Adipocyte (in vitro differentiated cells): Measurements from ENCODE around the gene JAKMIP2.

Experiments
- DNase-seq: peaks from one replicate; pipeline ENCODE4 v3.0.0-alpha.2; 2015; ENCODE audit warnings: low read depth
- H3K27me3 ChIP-seq: replicated peaks from 2 replicates; pipeline ENCODE4 v1.7.0; 2013; ENCODE audit warnings: mild to moderate bottlenecking, low read length, moderate library complexity; ENCODE audit not compliant: control insufficient read depth, insufficient read depth
- H3K36me3 ChIP-seq: 2 replicates; pipeline ENCODE4 v1.7.0; 2013; ENCODE audit warnings: low read length, mild to moderate bottlenecking, moderate library complexity; ENCODE audit not compliant: control insufficient read depth, insufficient read depth, severe bottlenecking
- H3K4me1 ChIP-seq: 2 replicates; pipeline ENCODE4 v1.7.0; 2013; ENCODE audit warnings: mild to moderate bottlenecking, low read length, moderate library complexity; ENCODE audit not compliant: control insufficient read depth, insufficient read depth
- H3K4me3 ChIP-seq: 2 replicates; pipeline ENCODE4 v1.7.0; 2013; ENCODE audit warnings: mild to moderate bottlenecking, low read length, moderate library complexity
- H3K9ac ChIP-seq: 2 replicates; pipeline ENCODE4 v1.7.0; 2013; ENCODE audit warnings: mild to moderate bottlenecking, low read length, moderate library complexity
- H3K9me3 ChIP-seq: 2 replicates; pipeline ENCODE4 v1.7.0; 2013; ENCODE audit warnings: mild to moderate bottlenecking, low read length, moderate library complexity; ENCODE audit not compliant: control insufficient read depth

Gene JAKMIP2

GRCh38 chr5:147756566-147756965 lies 26.0 kb downstream of the JAKMIP2 start:
- DNase-seq = no peak
- no peak overlapping the region for H3K4me3 ChIP-seq
- H3K9ac ChIP-seq = no peak overlapping the region
- no peaks in the 10 kb centered on the region for H3K4me1 ChIP-seq
- H3K27me3 ChIP-seq = no peaks in the 10 kb centered on the region
- no peaks in the 10 kb centered on the region for H3K9me3 ChIP-seq
- no peaks in the 10 kb centered on the region for H3K36me3 ChIP-seq

GRCh38 chr5:147754372-147755122 lies 28.0 kb downstream of the JAKMIP2 start:
- DNase-seq = no peak
- no peak overlapping the region for H3K4me3 ChIP-seq
- no peak overlapping the region for H3K9ac ChIP-seq
- no peaks in the 10 kb centered on the region for H3K27me3 ChIP-seq
- H3K4me1 ChIP-seq = no peaks in the 10 kb centered on the region
- H3K36me3 ChIP-seq = no peaks in the 10 kb centered on the region
- no peaks in the 10 kb centered on the region for H3K9me3 ChIP-seq

- H3K36me3 ChIP-seq = no peaks in the 10 kb centered on the region
- no peaks in the 10 kb centered on the region for H3K4me1 ChIP-seq
- no peak overlapping the region for H3K9ac ChIP-seq
These were observed 28.8 kb downstream of the JAKMIP2 start for GRCh38 chr5:147753765-147754164.

GRCh38 chr5:147752666-147753290 lies 29.8 kb downstream of the JAKMIP2 start:
- DNase-seq = no peak
- Histone ChIP-seq H3K36me3 (no peaks in the 10 kb centered on the region), H3K4me3 (no peak overlapping the region), H3K9ac (no peak overlapping the region), H3K27me3 (no peaks in the 10 kb centered on the region), H3K4me1 (no peaks in the 10 kb centered on the region), H3K9me3 (no peaks in the 10 kb centered on the region)

More at GRCh38 chr5:147753765-147754164, 28.8 kb downstream of the JAKMIP2 start:
- DNase-seq = no peak
- Histone ChIP-seq H3K9me3 (no peaks in the 10 kb centered on the region), H3K4me3 (no peak overlapping the region), H3K27me3 (no peaks in the 10 kb centered on the region)

- no peaks in the 10 kb centered on the region for H3K36me3 ChIP-seq
- H3K4me1 ChIP-seq = no peaks in the 10 kb centered on the region
- no peak overlapping the region for H3K9ac ChIP-seq
- no peaks in the 10 kb centered on the region for H3K27me3 ChIP-seq
- no peaks in the 10 kb centered on the region for H3K9me3 ChIP-seq
- DNase-seq = no peak
- H3K4me3 ChIP-seq = no peak overlapping the region
These were observed 30.5 kb downstream of the JAKMIP2 start for GRCh38 chr5:147752033-147752432.

GRCh38 chr5:147751156-147751830 lies 31.2 kb downstream of the JAKMIP2 start:
- H3K9ac ChIP-seq = no peak overlapping the region

GRCh38 chr5:147750065-147750464 lies 32.5 kb downstream of the JAKMIP2 start:
- Histone ChIP-seq H3K27me3 (no peaks in the 10 kb centered on the region), H3K4me1 (no peaks in the 10 kb centered on the region), H3K9me3 (no peaks in the 10 kb centered on the region), H3K36me3 (no peaks in the 10 kb centered on the region), H3K4me3 (no peak overlapping the region), H3K9ac (no peak overlapping the region)
- no peak for DNase-seq

More at GRCh38 chr5:147751156-147751830, 31.2 kb downstream of the JAKMIP2 start:
- no peak for DNase-seq
- Histone ChIP-seq H3K36me3 (no peaks in the 10 kb centered on the region), H3K9me3 (no peaks in the 10 kb centered on the region), H3K4me3 (no peak overlapping the region), H3K27me3 (no peaks in the 10 kb centered on the region), H3K4me1 (no peaks in the 10 kb centered on the region)

- H3K27me3 ChIP-seq = no peaks in the 10 kb centered on the region
- no peak for DNase-seq
- H3K4me3 ChIP-seq = no peak overlapping the region
- no peaks in the 10 kb centered on the region for H3K9me3 ChIP-seq
- no peaks in the 10 kb centered on the region for H3K36me3 ChIP-seq
- H3K9ac ChIP-seq = no peak overlapping the region
- H3K4me1 ChIP-seq = no peaks in the 10 kb centered on the region
These were observed 33.9 kb downstream of the JAKMIP2 start for GRCh38 chr5:147748590-147748989.

- Histone ChIP-seq H3K4me1 (no peaks in the 10 kb centered on the region), H3K27me3 (no peaks in the 10 kb centered on the region), H3K4me3 (no peak overlapping the region), H3K36me3 (no peaks in the 10 kb centered on the region), H3K9me3 (no peaks in the 10 kb centered on the region), H3K9ac (no peak overlapping the region)
- DNase-seq = no peak
These were observed 35.5 kb downstream of the JAKMIP2 start for GRCh38 chr5:147746986-147747385.

GRCh38 chr5:147743678-147744374 lies 38.7 kb downstream of the JAKMIP2 start:
- no peaks in the 10 kb centered on the region for H3K9me3 ChIP-seq
- H3K27me3 ChIP-seq = peaks cover 8% of the 10 kb centered on the region
- no peaks in the 10 kb centered on the region for H3K36me3 ChIP-seq
- H3K4me1 ChIP-seq = no peaks in the 10 kb centered on the region
- DNase-seq = no peak
- no peak overlapping the region for H3K9ac ChIP-seq
- H3K4me3 ChIP-seq = no peak overlapping the region

- Histone ChIP-seq H3K9me3 (no peaks in the 10 kb centered on the region), H3K27me3 (peaks cover 8% of the 10 kb centered on the region), H3K4me3 (no peak overlapping the region), H3K4me1 (no peaks in the 10 kb centered on the region), H3K36me3 (no peaks in the 10 kb centered on the region), H3K9ac (no peak overlapping the region)
- no peak for DNase-seq
These were observed 39.5 kb downstream of the JAKMIP2 start for GRCh38 chr5:147743012-147743411.
